HG02852 (cell line): ENCODE results near the gene SPATA13.
"Not testable (repeated sequence)": the region's sequence is repeated elsewhere in the genome, so short reads cannot be mapped to it uniquely, and the experiment has no call there.

Experiments
- ATAC-seq: cut with Tn5 transposase; IDR thresholded peaks from one replicate; pipeline ENCODE4 v1.9.1; 2021; ENCODE audit warnings: mild to moderate bottlenecking, moderate library complexity; ENCODE audit not compliant: unreplicated experiment

The SPATA13 gene

GRCh38 chr13:24192057-24192810, 31.7 kb downstream of the SPATA13 start:
- ATAC-seq, result no peak

GRCh38 chr13:24192811-24193162, 32.3 kb downstream of the SPATA13 start:
- ATAC-seq, result no peak

- ATAC-seq, result no peak
Measured at GRCh38 chr13:24194447-24194846, 33.9 kb downstream of the SPATA13 start.

GRCh38 chr13:24195626-24196025, 35.1 kb downstream of the SPATA13 start:
- ATAC-seq, result no peak

- no peak for ATAC-seq
Measured at GRCh38 chr13:24196593-24197197, 36.2 kb downstream of the SPATA13 start.

- ATAC-seq, result no peak
Measured at GRCh38 chr13:24199016-24199415, 38.5 kb downstream of the SPATA13 start.

GRCh38 chr13:24202215-24202614, 41.7 kb downstream of the SPATA13 start:
- ATAC-seq, result no peak

GRCh38 chr13:24203273-24203672, 42.8 kb downstream of the SPATA13 start:
- ATAC-seq, result no peak

- ATAC-seq, result peak; percentile 71
Measured at GRCh38 chr13:24203811-24204210, 43.3 kb downstream of the SPATA13 start.

- ATAC-seq, result not testable (repeated sequence)
Measured at GRCh38 chr13:24205076-24205475, 44.6 kb downstream of the SPATA13 start.

- ATAC-seq, result no peak
Measured at GRCh38 chr13:24207841-24208667, 47.5 kb downstream of the SPATA13 start.

GRCh38 chr13:24209138-24209537, 48.6 kb downstream of the SPATA13 start:
- no peak for ATAC-seq

GRCh38 chr13:24212254-24212653, 51.7 kb downstream of the SPATA13 start:
- no peak for ATAC-seq

- no peak for ATAC-seq
Measured at GRCh38 chr13:24212674-24213073, 52.2 kb downstream of the SPATA13 start.

GRCh38 chr13:24213932-24214331, 53.4 kb downstream of the SPATA13 start:
- ATAC-seq, result no peak

- ATAC-seq, result peak; percentile 74
Measured at GRCh38 chr13:24214528-24214927, 54.0 kb downstream of the SPATA13 start.

- peak; percentile 30 for ATAC-seq
Measured at GRCh38 chr13:24215126-24215525, 54.6 kb downstream of the SPATA13 start.

GRCh38 chr13:24215732-24216131, 55.2 kb downstream of the SPATA13 start:
- no peak for ATAC-seq

GRCh38 chr13:24216176-24216575, 55.7 kb downstream of the SPATA13 start:
- ATAC-seq, result no peak

- not testable (repeated sequence) for ATAC-seq
Measured at GRCh38 chr13:24216779-24217178, 56.3 kb downstream of the SPATA13 start.

GRCh38 chr13:24217601-24218281, 57.2 kb downstream of the SPATA13 start:
- no peak for ATAC-seq
